HG02938 (cell line): ENCODE measurements around the gene SAP30BP.

Experiments used
- ATAC-seq: cut with Tn5 transposase; IDR thresholded peaks from one replicate; pipeline ENCODE4 v1.9.1; 2021; ENCODE audit warnings: mild to moderate bottlenecking, moderate library complexity; ENCODE audit not compliant: unreplicated experiment

The SAP30BP gene

DNA sequence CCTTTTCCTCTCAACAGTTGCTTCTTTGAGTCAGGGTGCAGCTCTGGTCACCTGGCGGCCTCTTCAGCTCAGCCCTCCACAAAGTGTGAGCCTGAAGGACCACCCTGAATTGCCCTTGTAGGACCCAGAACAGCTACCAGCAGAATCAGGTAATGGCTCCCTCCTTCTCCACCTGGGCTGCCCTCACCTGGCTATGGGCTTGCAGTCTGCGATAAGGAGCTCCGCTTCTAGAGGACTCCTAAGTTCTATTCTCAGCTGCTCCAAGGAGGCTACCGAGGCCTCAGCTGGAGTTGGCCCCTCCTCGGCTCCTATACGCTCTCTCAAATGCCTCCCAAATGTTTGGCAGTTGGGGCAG, 20.5 kb upstream of the SAP30BP start:
- ATAC-seq: no peak

DNA sequence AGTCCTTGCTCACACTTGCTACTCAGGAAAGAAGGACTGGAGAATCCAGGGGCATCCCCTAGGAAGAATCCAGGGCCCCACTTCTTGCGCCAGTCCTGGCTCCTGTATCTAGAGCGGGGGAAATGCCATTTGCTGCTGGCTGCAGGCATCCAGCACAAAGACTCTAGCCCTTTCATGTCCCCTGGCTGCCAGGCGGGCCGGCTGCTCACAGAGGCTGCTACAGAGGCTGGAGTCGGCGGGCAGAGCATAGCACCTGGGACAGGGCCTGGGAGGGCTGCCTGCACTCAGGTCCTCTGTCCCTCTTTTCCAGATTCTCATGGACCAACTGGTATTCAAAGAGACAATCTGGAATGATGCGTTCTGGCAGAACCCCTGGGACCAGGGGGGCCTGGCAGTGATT, 20.1 kb upstream of the SAP30BP start:
- no peak for ATAC-seq

DNA sequence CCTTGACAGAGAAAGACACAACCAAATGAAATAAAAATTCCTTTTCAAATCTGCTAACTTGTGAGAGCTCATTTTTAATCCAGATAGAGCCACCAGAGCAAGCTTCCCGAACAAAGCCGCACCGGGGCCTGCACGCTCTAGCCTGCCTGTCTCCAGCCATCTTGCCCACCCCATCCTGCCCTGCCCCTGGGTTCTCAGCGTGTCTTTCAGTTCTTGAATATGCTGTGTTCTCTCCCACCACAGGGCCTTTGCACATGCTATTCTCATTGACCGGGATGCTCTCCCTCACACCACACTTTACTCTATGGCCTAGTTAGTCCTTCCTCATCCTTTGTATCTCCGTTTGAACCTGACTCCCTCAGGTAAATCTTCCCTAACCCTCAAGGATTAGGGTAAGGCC, 19.2 kb upstream of the SAP30BP start:
- no peak for ATAC-seq

DNA sequence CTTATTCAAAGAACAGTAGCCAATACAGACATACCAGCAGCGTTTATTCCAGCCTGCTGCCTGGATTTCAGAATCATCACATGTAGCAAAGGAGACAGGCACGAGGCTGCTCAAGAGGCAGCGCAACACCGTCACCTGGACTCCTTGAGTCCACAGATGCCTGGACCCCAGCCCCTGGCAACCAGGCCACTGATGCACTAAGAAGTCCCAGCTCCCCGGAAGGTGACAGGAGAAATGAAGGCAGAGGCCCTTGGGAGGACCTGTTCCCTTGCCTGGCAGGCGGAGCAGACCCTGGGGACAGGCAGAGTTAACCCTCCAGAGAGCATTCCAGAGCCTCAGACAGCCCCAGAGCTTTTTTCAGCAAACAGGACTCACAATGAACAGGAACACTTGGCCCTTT, 17.5 kb upstream of the SAP30BP start:
- no peak for ATAC-seq

DNA sequence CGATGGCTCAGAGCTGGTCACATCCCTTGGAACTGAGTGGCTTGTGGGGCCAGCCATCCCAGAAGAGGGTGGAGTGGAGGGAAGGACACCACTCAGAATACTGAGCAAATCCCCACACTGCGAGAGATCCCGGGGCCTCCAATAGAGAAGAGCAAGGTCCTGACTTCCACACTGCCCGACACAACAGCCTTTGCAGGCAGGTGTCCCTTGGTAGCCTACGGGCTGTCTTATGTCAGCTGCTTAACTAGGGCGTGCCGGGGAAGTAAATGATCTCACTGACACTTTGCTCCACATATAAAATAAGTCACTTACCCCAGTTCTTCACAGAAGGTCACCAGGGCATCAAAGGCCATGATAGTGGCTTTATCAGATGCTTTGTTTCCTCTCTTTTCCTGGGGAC, 16.3 kb upstream of the SAP30BP start:
- no peak for ATAC-seq

DNA sequence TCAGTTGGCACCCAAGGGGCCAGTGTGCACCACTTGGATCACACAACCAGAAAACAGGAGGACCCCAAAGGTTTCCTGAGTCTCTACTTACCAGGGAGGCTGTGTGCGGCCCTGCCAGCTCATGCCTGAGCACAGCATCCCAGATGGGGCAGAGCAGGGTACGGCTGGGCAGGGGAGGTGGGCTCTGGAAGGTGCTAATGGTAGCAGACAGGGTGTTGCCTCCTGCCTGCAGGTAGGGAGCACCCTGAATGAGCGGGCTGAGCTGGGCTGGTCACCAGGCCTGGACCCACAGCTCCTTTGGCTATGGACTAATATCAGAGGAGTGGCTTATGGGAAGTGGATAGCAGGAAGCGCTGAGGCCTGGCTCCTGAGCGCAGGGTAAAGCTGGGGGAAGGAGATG, 14.8 kb upstream of the SAP30BP start:
- ATAC-seq: no peak

DNA sequence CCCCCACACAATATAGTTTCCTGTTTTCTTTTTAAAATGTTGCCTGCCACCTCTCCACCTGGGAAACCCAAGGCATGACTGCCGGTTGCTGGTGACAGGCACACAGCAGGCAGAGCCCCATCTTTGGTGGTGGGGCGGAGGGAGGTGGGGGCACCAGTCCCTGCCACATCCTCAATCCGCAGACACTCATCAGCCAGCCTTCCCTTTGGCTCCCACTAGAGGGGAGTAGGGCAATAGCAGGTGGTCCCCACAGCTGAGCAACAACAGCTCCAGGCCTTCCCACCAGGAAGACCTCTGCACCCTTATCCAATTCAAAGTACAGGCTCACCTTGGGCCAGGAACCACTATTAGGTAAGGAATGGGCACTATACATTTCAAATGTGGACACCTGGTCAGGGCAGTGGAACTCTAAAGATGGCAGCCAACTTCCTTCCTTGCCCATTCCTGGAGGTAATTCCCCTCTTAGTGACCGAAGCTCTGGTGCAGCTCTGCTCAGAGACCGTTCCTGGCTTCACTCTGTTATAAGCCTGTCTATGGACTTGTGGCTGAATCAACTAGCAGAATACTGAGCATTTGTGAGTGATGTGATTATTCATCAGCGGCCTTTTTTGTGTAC, 14.1 kb upstream of the SAP30BP start:
- ATAC-seq: no peak

DNA sequence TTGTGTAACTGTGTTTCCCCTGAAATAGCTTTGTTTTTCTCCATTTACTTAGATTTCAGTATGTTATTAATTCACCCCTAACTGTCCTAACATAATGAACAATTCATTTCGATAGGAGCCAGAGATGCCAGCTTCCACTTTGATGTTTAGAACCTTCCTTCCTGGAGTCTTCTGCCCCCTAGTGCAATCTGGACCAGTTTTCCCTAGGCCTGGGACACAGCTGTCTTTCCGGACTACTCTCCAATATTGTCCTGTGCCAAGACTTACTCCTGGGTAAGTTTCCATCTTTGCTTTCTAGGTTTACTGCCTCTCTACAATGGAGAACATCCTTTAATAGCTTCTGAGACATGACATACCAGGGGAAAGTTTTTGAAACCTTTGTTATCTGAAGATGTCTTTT, 13.0 kb upstream of the SAP30BP start:
- ATAC-seq: no peak

DNA sequence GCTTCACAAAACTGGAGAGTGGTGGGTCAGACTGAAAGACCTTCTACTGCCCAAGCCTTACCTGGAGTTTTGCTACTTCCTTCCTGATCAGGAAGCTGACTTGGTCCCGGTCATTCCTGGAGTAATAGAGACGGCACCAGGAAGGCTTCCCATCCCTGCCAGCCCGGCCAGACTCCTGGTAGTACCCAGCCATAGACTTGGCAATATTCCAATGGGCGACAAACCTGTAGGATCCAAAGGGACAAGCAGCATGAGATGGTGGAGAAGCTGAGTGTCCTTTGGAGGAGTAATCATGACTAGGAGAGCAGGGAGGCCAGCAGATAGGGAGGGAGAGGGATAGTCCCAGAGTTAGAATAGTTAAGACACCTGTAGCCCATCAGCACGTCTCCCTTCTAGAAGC, 8.9 kb upstream of the SAP30BP start:
- no peak for ATAC-seq

DNA sequence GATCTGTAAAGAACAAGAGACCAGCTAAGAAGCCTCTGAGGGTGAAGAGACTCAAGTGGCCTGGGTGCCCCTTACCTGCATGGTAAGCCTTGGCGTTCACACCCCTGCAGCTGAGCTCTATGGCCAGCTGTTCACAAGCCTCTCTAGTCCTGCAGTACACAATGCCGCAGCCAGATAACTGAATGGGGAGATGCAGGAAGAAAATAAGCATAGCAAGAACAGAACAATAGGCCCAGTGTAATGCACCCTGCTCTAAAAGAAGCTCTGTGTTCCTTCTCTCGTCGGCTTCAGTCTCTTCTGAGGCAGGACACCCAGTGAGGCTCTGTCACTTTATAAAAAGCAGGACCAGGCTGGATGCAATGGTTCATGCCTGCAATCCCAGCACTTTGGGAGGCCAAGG, 5.6 kb upstream of the SAP30BP start:
- ATAC-seq: no peak

DNA sequence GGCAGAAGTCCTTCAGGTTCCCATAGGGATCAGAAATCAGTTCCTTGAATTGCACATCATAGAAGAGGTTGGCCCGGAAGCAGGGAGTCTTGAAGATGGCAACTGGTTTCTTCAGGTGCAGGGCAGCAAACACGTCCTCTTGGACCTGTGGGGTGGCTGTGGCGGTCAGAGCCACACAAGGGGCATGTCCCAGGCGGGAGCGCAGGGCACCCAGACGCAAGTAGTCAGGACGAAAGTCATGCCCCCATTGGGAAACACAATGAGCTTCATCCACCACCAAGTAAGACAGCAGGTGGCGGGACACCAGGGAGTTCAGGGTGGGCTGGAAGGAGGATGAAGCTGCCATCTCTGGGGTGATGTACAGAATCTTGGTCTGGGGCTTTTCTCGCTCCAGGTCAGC, 4.6 kb upstream of the SAP30BP start:
- ATAC-seq: no peak

DNA sequence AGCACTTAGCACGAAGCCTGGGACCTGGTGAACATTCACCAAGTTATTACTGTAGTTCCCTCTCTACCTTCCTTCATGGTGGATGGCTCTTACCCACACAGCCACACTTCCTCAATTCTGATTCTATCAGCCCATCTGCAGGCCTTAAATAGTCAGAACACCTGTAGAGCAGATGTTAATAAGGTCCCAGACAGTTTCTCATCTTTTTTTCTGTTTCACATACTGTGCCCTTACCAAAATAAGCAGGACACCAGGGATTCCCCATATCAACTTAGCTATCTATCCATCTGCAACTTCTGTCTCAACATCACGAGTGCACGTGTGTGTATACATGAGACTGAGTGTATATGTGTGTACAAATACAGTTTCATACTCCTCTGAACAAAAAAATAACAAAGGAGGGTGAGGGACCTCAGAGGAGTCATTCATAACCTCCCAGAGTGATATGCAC, 3.0 kb upstream of the SAP30BP start:
- ATAC-seq: peak; percentile 56

DNA sequence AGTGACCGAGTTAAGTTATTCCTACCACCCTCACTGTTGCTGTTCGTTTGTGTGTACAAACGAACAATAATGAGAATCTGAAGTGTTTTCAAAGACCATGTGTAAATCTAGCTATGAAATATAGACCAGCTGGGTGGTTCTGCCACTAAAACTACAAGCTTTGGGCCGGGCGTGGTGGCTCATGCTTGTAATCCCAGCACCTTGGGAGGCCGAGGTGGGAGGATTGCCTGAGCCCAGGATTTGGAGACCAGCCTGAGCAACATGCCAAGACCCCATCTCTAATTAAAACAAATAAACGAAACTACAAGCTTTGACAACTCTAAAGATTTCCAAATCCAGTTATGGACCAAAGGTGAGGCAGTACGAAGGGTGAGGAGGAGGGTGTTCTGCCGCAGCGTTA, 1.2 kb upstream of the SAP30BP start:
- ATAC-seq: no peak

DNA sequence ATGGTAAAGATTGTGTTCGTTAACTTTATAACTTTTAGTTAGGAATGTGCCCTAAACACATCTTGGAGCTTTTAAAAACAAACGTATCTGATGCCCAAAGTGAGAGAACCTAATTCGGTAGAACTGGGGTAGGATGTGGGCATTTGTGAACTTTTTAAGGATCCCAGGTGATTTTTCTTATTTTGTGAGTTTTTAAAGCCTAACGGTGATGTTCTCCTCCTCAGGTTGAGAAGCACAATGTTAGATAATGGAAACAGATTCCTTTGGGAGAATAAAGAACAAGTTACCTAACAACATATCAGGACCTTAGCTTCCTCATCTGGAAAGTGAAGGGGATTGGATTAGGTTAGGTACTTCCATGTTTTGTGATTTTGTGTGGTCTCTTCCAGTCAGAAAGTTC, 687 bp downstream of the SAP30BP start:
- ATAC-seq: no peak

DNA sequence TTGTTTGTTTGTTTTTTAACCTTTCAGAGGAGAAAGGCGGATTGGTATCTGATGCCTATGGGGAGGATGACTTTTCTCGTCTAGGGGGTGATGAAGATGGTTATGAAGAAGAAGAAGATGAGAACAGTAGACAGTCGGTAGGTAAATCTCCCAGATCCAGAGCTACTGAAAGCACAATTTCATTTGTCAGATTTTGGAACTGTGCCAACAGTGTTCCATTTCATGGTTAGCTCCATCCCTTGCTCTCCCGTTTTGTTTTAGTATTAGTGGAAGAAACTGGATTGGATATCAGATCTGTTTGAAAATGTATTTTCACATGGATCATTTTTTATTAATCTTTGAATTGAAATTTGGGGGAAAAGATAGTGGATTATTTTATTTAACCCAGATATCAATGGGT, 1.4 kb downstream of the SAP30BP start:
- ATAC-seq: no peak

DNA sequence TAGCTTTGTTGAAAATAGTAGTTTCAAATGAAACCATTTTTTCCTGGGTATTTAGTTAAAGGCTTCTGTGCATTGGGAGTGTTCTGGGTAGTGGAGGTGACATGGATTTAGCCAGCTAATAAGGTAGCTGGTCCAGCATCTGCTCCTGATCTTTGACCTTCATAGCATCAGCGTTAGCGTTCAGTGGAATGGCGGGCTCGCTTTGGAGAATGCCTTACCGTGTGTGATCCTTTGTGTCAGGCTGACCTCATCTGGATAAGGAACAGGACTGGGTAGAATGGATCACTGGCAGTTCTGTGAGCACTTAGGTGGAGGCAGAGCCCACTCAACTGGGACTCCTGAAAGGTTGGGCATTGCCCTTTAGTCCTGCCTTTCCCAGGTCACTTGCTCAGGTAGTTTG, 3.7 kb downstream of the SAP30BP start:
- ATAC-seq: no peak

DNA sequence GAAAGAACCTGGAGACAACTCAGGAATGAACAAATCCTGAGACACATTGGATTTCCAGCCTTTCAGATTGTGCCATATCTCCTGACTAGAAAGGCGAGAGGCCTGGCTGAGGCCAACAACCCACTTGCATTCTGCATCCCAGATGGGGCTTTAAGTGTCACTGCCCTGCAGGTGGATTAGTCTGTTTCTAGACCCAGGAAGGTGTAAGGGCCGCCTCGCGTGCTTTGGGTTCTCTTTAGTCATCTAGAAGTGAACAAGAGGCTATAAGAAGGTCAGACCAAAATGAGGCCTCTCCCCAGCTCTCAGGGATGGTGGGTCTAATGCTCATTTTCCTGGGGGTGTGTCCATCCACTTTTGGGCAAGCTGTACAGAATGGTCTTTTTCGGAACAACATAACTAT, 4.9 kb downstream of the SAP30BP start:
- ATAC-seq: no peak

DNA sequence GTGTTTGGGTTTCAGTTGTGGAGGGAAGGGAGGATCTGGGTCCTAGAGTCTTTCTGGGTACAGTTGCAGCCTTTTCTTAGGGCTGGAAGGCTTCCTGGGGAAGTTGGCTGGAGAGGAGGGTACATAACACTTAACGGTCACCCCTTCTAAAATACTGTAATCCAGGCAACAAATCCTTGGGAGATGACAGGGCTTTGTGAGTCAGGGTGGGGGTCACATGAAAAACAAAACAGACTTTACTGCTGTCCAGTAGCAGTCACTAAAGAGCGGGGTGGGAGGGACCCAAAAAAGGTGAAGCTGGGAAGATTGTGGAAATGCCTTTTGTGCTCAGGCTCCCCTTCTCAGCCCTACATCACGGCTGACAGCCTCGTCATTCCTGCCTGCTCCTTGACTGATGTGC, 6.3 kb downstream of the SAP30BP start:
- no peak for ATAC-seq

DNA sequence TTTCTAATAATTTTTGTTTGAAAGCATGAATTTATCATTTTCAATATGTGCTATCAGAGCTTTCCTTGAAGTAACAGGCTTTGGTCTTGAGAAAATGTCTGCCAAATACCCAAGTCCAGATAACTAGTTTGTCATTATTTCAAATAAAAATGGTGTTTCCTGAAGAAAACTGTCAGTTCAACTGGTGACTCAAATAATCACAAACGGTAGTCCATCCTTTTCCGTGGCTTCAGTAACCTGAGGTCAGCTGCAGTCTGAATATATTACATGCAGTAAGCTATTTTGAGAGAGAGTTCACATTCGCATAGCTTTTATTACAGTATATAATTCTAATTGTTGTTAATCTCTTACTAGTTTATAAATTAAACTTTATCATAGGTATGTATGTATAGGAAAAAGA, 9.3 kb downstream of the SAP30BP start:
- no peak for ATAC-seq

DNA sequence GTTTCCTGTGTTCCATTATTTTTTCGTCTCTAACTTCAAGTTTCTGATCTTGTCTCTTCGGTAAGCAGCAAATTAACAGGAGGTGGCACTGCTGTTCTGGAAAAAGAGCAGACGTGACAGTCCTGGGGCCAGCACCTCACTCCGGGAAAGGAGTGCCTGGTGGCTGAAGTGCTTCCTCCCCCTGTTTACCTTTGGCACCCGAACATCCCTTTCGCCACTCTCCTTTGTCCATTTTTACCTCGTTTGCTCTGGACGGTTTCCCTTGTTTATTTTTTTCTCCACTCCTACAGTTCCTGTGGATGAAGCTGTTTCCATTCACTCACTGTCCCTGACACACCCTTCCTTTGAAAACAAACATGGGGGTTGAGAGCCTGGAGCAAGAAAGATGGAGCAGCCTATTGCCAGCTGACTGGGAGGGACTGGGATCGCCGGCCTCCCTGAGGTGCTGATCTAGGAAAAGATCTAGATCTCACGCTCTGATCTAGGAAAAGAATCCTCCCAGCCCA, 12.6 kb downstream of the SAP30BP start:
- ATAC-seq: no peak

DNA sequence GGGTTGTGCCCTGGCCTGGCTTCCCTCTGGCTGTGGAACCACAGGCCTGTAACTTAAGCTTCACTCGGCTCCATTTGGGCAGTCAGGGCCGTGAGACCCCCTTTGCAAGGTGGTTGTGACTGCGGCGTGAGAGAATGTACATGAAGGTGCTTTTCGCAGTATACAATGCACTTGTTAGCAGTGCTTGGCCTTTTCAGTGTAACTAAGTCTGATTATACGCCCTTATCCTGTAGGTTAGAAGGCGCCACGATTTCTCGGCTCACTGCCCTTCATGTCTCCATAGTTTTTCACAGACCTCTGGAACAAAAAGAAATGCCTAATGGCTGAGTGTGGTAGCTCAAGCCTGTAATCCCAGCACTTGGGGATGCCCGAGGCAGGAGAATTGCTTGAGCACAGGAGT, 13.3 kb downstream of the SAP30BP start:
- ATAC-seq: no peak

DNA sequence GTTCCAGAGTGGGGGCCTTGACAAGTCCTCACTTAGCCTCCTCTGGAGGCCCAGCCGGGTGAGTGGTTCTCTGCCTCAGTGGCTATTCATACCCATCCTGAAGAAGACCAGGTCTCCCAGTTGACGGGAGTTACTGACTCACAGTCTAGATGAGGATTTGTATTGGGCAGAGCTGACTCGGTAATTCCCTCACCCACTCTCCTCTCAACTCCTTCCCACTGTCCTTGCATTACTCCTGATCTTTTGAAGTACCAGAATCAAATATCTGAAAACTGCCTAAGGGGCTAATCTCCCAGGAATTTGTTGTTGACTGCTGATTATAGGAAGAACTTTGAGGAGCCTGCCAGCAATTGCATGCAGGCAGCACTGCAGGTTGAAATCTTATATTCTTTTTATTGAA, 14.2 kb downstream of the SAP30BP start:
- ATAC-seq: no peak

DNA sequence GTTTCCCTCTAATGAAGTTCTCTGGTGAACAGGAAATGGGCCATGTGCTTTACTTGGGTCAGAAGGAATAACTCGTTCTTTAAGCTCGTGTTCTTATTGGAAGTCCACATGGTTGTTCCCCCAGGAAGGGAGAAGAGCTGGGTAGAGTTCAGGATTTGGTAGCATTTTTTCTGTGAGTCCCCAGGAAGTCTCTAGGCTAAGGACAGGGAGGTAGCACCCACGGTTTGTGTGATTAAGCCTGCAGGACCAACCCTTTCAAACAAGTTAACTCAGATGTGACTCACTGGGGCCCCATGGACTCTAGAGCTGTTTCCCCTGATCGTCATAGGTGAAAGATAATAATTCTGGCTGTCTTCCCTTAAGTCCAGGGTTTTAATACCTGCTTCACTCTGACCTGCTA, 16.4 kb downstream of the SAP30BP start:
- no peak for ATAC-seq

DNA sequence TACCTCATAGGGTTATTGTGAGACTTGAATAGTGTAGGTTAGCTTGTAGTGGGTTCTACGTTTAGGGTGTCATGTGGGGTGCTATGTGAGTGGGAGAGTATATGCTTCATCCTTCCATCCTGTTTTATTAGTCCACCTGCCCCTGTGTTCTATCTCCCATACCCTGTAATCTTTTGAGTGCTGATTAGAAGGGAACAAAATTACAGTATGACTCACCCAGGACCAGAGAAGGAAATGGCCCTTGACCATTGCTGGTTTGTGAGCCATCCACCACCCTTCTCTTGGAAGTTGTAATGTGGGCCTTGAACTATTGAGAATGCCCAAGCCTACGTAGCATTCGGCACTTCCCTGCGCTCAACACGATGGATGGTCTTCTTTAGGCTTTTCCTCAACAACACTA, 17.1 kb downstream of the SAP30BP start:
- no peak for ATAC-seq
